ENCODE measurements around the gene USP46.

- TF ChIP-seq CTCF (IDR thresholded peaks at IDR 0.05) (no peak), POLR2AphosphoS5 (IDR thresholded peaks at IDR 0.05) (no peak), EP300 (IDR thresholded peaks at IDR 0.05) (no peak), POLR2A (IDR thresholded peaks at IDR 0.05) (no peak)
Observed at GRCh38 chr4:52694936-52695335, 35.8 kb upstream of the USP46 start.
